CD4-positive, alpha-beta T cell treated with Interleukin-12 subunit alpha and Interleukin-12 subunit beta, for 1 hour (primary cell): ENCODE measurements around the gene TMEM138.

Source experiments
- DNase-seq: peaks from one replicate; pipeline ENCODE4 v3.0.0-alpha.2; 2020

The TMEM138 gene

DNA sequence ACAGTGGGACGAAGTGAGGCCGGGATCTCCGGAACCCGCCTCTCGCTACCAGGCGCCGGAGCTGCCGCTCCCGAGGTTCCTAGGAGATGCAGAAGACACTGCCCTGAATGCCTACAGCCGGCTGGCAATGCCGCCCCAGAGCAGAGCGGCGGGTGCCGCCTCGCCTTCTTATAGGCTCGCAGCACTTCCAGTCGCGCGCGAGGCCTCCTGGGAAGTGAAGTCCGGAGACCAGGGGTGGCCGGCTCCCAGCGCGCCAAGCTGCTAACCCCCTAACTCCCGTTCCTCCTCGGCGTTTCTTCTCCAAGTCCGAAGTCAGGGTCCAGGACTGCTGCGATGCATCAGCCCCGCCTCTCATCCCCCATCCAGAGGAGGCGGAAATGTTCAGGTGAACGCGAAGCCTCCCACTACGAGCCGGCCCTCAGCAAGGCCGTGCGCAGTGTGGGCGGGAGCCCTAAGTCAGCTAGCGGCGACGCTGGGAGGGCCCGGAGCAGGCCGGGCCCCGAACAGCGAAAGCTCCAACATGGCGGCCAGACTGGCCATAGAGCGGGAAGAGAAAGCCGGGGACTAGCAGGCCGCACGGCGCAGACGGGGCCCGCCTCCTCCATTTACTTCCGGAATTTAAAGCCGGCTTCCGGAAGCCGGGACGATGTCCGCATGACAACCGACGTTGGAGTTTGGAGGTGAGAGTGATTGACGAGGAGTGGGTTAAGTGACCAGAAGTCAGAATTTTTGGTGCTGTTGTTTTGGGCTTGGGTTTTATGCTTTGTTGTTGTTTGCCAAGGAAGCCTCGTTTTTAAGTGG, at the start of gene TMEM138, which contains the start of gene CYB561A3:
Gene TMEM138, plus strand, starts transcription at position 634 of the 801 bp plus-strand sequence. CDS start 2,017 bp downstream, outside the sequence.
Gene CYB561A3, minus strand, starts transcription at position 142 of the 801 bp plus-strand sequence. CDS start 5,169 bp downstream, outside the sequence.
- peak; percentile 89 for DNase-seq

DNA sequence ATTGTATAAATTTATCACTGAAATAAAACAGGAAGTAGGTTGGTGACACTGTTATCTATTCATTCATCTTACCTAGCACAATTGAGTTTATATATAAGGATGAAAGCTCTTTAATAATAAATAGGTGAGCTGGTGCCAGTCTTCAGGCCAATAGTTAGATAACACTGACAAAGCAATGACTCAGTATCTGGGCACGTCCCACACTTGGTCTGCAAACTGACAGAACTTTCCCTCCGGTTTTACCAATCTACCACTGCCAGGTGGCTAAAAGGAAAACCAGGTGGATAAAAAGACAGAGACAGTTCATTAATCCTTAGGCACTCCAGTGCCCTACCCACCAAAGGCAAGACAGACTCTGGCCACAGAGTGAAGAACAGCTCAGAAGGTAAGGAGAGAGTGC, 46.9 kb upstream of the TMEM138 start:
- no peak for DNase-seq

DNA sequence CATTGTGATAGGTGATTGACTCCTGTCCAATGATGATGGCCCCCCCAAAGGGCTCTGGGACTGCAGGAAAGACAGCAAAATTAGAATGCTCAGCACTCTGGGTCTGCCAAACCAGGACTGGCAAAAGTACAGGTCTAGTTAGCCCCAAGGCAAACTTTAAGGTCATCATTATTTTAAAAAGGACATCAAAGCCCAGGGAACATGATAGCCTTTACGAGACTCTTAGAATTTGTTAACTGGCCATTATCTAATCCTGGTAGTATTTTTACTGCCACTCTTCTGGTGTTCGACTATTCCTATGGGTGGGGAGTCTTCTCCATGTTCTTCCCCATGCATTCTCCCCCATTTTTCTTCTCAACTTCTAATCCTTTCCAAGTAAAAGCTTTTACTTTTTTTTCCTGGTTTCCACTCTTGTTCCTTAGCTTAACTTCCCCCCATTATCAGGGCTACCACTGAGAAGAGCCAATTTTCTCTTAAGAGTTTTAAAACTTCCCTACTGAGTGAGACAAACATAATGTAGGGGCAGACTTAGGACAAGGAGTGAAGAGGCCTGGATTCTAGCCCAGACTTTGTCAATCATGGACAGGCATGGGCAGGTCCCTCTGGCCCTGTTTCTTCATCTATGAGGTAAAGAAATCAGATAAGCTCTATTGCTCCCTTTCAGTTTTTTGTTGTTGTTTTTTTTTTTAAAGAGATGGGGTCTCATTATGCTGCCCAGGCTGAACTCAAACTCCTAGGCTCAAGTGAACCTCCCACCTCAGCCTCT, 36.3 kb upstream of the TMEM138 start:
- no peak for DNase-seq

DNA sequence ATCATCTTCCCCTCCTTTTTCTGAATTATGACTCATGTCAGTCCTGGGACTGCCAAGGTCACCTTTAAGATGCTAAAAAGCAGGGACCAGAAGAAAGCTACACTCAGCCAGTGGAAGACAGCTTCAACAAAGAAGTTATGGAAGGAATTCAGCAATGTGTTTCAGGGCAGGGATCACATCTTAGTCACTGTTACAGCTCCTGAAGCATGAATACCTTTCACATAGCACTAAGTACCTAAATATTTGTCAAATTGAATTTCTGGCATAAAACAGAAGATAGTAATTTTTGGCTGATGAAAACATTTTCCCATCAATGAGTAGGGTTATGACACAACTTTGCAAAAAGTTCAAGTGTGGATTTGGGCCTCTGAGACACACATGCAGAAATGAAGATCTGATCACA, 34.5 kb upstream of the TMEM138 start:
- no peak for DNase-seq

DNA sequence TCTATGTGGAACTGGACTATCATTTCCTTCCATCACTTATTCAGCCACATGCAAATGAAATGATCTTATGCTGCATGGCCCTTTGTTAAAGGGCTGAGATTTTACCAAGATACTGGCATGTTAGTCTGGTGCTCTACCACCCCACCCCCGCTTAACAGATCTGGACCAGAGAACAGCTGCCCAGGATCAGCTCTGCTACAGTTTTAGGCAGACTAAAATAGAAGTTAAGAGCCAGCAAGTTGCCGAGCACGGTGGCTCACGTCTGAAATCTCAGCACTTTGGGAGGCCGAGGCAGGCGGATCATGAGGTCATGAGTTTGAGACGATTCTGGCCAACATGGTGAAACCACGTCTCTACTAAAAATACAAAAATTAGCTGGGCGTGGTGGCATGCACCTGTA, 33.8 kb upstream of the TMEM138 start:
- no peak for DNase-seq

DNA sequence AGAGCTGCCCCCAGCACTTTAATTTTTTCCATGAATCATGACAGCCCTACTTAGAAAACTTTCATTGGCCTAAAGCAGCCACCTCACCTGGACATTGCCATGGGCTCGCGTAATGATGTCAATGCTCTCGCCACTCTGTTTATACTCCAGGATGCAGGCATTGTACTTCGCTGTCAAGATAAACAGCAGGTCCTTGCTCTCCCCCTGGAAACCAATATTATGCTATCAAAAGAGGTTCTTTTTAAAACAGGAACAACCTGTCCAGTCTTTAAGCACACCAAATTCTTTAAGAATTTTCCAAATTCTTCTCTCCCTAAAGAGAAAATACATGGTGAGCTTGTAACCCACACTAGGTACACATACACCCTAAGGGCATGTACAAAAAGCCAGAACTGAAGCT, 32.3 kb upstream of the TMEM138 start:
- DNase-seq = no peak

DNA sequence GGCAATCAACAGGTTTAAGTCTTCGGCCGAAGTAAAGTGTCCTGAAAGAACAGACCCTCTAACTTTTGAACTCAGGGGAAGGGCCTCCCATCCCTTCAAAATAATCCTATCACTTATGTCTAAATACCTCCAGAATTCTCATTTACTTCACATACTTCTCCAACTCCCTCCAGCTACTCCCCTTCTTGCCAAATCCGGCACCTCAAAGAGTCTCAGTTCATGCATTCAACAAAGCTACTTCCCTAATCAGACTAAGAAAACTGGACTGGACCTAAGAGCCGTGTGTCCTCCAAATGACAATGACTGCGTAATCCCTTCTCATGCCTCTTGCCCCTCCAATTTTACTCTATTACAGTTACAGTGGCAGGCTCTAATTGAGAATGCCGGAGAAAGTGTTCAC, 30.5 kb upstream of the TMEM138 start:
- no peak for DNase-seq

DNA sequence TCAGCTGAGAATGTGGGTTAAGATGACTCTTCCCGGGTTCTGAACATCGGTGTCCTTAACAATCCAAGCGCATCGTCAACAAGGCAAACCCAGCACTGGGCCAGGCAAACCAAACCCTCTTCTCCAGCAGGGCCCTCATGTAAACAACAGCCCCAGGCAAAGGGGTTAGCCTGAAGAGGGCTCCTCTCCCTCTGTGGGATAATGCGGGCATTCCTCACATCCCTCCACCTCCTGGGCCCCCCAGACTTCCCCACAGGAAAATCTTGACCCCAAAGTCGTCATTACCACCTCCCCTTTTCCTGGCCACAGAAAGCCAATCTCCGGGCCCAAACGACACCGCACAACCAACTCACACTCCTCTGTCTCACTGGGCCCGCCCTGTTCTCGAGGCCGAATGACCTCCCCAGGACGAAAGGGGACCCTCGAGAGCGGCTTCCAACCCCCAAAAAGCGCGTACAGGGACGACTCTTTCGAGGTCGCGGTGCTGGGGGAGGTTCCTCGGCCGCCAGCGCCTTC, 29.8 kb upstream of the TMEM138 start:
- DNase-seq = no peak

DNA sequence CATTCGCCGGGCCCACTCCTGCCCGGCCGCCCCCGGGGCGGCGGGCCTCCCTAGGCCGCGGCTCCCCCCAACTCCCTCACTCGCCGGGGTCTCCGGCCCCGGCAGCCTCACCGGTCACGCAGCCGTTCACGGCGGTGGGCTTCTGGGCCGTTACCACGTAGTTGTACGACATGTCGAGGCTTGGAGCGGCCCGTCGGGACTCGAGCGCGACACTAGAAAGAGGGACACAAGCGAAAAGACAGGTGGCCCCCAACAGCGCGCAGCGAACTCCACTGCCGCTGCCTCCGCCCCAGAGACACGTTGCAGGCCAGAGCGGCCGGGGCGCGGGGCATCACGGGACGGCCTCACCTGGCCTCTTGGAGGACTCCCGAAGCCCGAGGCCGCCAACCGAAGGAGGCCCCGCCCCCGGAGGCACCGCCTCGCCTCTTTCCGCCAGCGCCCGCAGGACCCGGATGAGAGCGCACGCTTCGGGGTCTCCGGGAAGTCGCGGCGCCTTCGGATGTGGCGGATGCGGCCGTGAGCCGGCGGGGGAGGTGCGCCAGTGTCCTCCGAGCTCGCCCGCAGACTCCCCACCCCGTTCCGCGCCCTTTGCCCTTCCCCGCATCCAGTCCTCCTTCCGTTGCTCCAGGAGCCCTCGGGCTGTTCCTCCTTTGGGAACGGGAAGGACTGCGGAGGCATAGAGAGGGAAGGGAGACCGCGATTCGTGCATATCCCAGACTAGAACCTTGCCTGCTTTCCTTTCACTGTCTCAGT, 29.2 kb upstream of the TMEM138 start, which contains the start of the genes DDB1 and TKFC:
Gene DDB1, minus strand, starts transcription at position 309 of the 753 bp plus-strand sequence. Its CDS starts 137 bp downstream, at position 172.
Gene TKFC, plus strand, starts transcription at position 432 of the 753 bp plus-strand sequence. CDS start 1,501 bp downstream, outside the sequence.
- DNase-seq = peak; percentile 97

DNA sequence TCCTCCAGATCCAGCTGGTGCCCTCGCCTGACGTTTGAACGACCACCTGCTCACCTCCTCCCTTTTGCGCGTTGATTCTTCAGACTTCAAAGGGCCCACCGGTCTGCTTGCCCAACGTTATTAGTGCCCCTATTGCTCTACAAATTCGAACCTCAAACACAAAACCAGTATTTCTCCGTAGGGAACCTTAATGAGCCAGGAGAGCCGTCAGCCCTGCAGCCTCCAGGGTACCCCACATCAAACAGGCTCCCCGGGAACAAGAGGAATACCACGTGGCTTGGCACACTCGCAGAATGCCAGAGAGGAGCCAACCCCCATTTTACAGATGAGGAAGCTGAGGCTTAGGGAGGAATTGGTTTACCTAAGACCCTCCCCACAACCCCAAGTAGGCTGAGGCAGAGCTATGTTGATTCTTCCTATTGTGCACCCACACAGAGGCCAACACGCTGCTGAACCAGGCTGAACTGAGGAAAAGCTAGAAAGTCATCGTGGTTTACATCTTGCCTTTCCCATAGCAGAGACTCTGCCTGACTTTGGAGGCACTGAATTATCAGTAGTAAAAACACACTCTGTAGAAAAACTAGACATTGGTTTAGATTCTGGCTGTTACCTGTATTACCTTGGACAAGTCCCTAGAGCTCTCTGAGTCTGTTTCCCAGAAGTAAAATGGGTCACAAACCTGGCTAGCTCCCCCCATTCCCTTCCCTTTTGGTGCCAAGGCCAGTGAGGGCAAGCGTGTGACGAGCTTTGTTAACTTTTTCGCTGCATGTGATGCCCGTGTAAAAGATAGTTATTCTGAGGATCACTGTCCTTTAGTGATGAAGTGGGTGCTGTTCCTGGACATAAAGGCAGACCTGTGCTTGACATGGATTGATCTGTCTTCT, 28.4 kb upstream of the TMEM138 start:
- DNase-seq = no peak

DNA sequence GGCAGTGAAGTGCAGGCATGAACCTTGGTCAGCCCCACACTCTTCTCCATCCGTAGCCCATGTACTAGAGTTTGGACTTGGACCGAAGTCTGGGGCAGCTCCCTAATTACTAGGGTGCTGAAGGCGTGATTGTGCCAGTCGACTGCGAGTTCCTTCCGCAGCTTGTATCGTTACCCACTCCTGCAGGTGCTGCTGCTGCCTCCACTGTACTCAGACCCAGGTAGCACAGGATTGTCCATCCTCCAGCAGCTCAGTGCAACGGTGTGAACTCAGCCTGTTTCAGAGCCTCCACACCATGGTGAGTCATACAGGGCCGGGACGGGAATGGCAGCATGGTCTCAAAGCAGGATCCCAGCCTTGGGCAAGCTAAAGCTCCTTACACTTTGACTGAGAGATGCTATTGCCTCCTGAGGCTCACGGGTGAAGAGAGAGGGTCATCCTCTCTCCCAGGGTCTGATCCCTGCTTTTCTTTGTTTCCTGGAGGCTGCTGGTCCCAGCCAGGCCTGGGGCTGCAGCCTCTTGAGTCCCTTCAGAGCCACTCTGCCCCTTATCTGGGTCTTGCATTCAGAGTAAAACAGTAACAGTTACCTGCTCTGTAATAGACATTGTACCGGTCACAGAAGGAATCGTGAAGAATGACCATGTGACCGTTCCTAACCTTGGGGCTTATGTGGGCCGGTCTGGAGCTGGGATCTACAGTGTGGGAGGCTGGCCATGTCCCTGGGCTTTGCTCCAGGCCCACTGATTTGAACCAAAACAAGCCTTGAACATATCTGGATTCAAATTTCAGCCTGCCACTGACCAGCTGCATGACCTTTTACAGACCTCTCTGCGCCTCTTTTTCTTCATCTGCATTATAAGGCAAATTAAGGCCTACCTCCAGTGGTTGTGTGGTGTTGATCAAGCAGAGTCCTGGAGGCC, 27.5 kb upstream of the TMEM138 start:
- DNase-seq = no peak

DNA sequence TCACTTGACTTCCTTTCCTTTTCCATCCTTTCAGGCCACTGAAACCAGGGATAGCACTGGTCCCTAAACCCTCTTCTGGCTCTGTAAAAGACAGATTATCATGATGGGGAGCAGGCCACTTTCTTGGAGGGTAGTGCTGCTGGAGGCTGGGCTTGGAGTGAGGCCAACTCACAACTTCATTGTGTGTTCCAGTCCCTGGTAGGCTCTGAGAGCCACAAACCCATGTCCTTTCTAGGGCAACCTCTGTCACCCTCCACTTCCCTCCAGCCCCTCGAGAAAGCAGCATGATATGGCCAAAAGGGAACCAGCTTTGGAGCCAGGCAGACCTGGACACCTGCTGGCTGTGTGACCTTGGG, 26.8 kb upstream of the TMEM138 start:
- no peak for DNase-seq

DNA sequence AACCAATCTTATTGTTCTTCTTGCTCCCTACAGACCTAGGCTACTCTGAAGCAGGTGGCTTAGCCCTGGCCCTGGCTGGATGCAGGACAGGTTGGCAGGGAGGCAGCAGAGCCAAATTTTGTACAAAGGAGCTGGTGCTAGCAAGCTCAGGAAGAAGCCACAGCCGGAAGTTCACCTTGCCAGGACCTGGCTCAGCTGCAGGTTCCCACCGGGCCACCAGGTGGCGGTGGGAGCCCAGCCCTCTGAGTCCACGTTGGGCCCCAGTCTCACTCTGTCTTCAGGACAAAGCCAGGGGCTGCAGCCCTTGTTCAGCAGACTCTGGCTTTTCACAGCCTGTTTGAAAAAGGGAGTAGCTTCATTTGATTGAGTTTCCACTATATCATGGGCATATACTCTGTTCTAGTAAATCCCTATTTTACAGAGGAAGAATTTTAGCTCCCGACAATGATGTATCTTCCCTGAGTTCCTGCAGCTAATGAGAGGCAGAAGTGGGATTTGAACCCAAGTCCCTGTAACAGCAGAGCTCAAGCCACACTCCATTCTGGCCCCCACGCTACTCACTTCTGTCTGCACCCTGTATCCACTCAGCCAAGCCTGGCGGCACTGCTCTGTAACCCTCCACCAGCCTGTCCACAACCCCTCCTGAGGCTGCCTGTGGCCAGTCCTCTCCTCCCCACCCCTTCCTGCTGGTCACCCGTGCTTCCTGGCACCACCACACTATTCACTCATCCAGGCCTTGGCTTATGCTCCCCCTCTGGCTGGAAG, 25.8 kb upstream of the TMEM138 start:
- peak; percentile 86 for DNase-seq

DNA sequence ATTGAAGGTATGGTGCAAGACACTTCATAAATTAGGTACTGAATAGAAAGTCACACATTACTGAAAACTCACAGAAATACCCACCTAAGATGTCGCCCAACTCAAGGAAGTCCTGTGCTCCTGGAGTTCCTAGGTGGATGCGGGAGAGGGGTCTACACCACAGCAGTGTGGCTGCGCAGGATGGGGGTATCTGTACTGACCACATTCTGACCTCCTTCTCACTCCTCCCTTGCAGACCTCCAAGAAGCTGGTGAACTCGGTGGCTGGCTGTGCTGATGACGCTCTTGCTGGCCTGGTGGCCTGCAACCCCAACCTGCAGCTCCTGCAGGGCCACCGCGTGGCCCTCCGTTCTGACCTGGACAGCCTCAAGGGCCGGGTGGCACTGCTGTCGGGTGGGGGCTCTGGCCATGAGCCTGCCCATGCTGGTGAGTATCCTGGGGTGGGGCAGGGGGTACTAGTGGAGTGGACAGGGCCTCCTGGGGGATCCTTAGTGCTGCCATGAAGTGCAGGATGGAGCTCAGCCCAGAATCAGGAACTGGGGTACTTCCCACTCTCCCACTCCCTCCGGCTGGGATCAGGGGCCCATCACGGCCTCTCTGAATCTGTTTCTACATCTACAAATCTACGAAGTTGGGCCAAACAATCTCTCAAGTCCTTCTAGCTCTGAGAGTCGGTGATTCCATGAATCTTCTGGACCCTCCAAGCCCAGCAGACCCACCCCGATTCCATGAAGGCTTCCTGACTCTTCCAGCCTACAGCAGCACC, 24.3 kb upstream of the TMEM138 start:
- no peak for DNase-seq

DNA sequence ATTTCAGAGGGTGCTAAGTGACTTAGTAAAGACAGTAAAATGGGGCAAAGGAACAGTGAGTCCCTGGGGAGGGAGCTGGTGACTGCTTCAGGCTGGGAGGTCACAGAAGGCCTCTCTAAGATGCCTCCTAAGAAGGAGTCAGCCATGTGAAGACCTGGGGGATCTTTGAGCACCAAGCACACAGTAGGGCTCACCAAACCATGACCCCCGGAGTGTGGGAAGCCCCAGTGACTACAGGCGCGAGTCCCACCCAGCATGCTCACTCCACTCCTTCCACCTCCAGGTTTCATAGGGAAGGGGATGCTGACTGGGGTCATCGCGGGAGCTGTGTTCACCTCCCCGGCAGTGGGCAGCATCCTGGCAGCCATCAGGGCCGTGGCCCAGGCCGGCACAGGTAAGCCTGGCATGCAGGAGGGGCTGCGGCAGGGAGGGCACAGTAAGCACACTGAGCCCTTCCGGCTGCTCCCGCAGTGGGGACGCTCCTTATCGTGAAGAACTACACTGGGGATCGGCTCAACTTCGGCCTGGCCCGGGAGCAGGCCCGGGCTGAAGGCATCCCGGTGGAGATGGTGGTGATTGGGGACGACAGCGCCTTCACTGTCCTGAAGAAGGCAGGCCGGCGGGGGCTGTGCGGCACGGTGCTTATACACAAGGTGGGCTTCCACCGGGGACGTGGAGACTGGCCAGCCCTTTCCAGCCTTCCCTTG, 23.2 kb upstream of the TMEM138 start:
- no peak for DNase-seq

DNA sequence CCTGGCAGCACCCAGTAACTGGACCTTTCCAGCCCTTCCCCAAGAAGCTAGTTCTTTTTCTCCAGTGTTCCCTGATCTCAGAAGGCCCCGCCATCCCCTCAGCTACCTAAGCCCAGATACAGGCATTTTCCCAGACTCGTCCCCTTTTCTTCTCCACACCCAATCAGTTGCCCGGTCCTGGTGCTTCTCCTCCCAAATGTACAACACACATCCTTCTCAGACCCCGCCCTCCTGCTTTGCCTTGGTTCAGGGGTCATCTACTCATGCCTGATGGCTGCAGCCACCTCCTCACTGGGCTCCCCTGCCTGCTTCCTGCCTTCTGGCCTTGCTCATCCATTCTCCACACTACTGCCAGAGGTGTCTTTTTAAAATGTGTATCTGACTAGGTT, 22.7 kb upstream of the TMEM138 start:
- no peak for DNase-seq

DNA sequence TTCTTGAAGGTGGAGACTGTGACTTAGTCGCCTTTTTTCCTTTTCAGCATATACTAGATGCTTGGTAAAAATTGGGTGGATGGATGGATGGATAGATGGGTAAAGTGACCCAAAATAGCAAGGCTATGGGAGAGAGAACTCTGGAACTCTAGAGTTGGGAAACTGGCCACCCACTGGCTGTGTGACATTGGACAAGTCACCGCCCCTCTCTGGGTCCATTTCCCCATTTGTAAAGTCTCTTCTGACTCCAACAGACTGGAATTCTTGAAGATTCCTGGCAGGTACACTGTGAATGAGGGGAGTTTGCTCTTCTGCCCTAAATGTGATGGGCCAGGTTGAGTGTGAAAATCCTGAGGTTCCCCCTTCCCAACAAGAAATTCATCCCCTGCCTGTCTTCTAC, 21.2 kb upstream of the TMEM138 start:
- no peak for DNase-seq

DNA sequence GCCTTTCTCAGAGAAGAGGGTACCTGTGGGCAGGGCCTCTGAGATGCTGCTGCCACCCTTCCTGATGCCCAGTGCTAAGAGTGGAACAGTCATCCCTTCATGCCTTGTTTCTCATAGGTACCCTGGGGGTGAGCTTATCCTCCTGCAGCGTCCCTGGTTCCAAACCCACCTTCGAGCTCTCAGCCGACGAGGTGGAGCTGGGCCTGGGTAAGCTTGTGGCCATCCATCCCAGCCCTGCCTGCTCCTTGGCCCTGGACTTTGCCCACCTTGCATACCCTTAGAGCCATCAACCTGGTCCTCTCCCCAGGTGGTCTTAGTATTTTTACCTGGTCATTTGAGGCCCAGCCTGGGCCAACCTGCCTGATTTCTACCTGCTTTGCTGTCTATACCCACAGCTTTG, 20.5 kb upstream of the TMEM138 start:
- DNase-seq = no peak
